Fibroblast of villous mesenchyme (primary cell): ENCODE data around the gene NPDC1. TPM values are rescaled to one million over a fixed set of nuclear protein-coding genes. Genes with fewer than 3 reads are reported as not detected.

Experiments used
- DNase-seq: peaks from one replicate; pipeline ENCODE4 v3.0.0-alpha.2; 2010; ENCODE audit warnings: low read depth
- H3K4me3 ChIP-seq: 2 replicates; pipeline ENCODE4 v1.5.1; 2011; ENCODE audit warnings: low read depth, mild to moderate bottlenecking, low read length
- CTCF ChIP-seq: IDR thresholded peaks from 2 replicates; pipeline ENCODE4 v1.5.1; 2012; ENCODE audit warnings: low read depth, mild to moderate bottlenecking, low read length; ENCODE audit not compliant: insufficient read depth
- total RNA-seq: library from RNA; depleted of rRNA; stranded (reverse); fragments of >200 nt; gene quantifications from 2 replicates; pipeline ENCODE4 v1.2.3, GENCODE V29; 2012

The NPDC1 gene
- total RNA-seq, 1 donor, result 13.0 TPM

DNA sequence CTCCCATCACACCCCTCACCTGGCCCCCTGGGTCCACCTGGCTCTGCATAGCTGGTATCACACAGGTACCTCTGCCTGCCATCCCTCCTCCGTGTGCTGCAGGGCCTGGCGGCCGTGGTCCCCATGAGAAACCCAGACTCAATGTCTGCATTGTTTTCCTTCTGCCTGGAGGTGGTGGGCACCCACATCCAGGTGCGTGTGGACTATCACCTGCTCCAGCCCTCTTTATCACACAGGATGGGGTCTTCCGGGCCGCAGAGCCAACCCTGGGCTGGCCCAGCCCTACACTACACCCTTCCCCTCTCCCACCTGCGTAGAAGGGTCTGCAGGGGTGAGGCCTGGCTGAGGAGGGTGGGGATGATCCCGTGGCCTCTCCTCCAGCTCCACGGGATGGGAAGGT, 7.1 kb downstream of the NPDC1 start:
- no peak overlapping the region for H3K4me3 ChIP-seq

GRCh38 chr9:137037483-137037882, 8.5 kb downstream of the NPDC1 start:
- no peak for TF ChIP-seq CTCF
- no peak for DNase-seq
- no peak overlapping the region for H3K4me3 ChIP-seq

More for the DNA sequence above, 7.1 kb downstream of the NPDC1 start:
- TF ChIP-seq CTCF, result no peak
- DNase-seq, result no peak

- no peak for TF ChIP-seq CTCF
- no peak overlapping the region for H3K4me3 ChIP-seq
- DNase-seq, result no peak
These were observed 8.9 kb downstream of the NPDC1 start for GRCh38 chr9:137037035-137037434.

- DNase-seq, result no peak
- no peak for TF ChIP-seq CTCF
- H3K4me3 ChIP-seq, result no peak overlapping the region
These were observed 10.0 kb downstream of the NPDC1 start for GRCh38 chr9:137035937-137036336.

- DNase-seq, result no peak
- TF ChIP-seq CTCF, result no peak
- no peak overlapping the region for H3K4me3 ChIP-seq
These were observed 10.5 kb downstream of the NPDC1 start for GRCh38 chr9:137035507-137035834.

DNA sequence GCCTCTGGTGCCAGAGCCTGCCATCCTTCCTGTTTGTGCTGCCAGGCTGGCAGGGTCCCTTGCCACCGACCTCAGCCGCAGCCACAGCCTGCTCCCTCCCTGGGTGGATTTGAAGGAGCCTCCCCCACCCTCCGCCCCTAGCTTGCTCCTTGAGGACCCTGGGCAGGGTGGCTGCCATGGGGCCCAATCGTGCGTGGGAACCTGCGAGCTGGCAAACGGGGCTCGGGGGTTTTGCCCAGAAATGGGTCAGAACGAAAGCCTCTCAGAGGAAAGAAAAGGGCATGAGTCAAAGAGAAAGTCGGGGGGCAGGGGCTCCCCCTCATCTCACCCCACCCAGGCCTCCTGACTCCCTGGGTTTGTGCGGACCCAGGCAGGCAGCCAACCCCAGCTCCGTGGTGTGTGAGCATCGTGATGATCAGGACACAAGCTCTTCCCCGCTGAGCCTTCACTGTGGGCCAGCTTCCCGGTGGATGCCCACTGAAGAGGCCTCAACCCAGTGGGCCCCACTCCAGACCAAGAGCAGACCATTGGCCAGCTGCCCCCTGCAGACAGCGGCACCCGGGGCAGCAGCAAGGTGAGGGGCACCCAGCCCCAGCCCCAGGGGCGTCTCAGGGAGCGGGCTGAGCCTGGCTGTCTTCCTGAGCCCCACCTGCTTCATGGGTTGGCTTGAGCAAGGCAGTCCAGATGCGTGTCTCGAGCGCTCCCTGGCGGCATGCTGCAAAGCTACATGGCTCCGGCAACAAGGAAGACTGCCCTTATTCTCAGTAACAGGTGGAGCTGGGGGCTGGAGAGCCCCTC, 11.1 kb downstream of the NPDC1 start:
- no peak overlapping the region for H3K4me3 ChIP-seq
- peak; percentile 82 for DNase-seq
- peak; percentile 94 for TF ChIP-seq CTCF
